ENCODE measurements around the gene EEF1AKMT4.
A peak's percentile ranks its signal among the peaks of the same experiment; 100 is the strongest.

The EEF1AKMT4 gene

GRCh38 chr3:184235381-184236032 is 14.0 kb upstream of the EEF1AKMT4 start:
- DNase-seq (ENCODE audit: low read depth in 2 of 2) = no peak

GRCh38 chr3:184236033-184236410 is 13.4 kb upstream of the EEF1AKMT4 start:
- no peak for DNase-seq (ENCODE audit: low read depth in 2 of 2)

- DNase-seq (ENCODE audit: low read depth in 2 of 2) = no peak
These were observed 12.8 kb upstream of the EEF1AKMT4 start for GRCh38 chr3:184236636-184237035.

DNA sequence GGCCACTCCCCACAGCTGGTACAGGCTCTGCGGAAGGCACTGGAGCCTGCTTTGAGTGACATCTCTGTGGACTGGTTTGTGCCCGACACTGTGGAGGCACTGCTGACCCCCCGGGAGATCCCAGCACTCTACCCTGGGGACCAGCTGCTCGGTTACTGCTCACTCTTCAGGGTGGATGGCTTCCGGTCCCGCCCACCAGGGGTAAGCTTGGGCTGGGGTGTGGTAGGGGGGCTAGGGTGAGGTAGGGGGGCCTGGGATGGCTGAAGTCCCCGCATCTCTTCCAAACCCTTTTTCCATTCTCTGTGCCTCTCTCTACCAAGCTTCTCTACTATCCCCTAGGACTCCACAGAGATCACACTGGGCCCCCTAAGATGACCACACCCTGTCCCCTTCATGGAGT is 12.3 kb upstream of the EEF1AKMT4 start:
- DNase-seq (ENCODE audit: low read depth in 2 of 2) = no peak

- no peak for DNase-seq (ENCODE audit: low read depth in 2 of 2)
These were observed 11.7 kb upstream of the EEF1AKMT4 start for GRCh38 chr3:184237807-184238206.

DNA sequence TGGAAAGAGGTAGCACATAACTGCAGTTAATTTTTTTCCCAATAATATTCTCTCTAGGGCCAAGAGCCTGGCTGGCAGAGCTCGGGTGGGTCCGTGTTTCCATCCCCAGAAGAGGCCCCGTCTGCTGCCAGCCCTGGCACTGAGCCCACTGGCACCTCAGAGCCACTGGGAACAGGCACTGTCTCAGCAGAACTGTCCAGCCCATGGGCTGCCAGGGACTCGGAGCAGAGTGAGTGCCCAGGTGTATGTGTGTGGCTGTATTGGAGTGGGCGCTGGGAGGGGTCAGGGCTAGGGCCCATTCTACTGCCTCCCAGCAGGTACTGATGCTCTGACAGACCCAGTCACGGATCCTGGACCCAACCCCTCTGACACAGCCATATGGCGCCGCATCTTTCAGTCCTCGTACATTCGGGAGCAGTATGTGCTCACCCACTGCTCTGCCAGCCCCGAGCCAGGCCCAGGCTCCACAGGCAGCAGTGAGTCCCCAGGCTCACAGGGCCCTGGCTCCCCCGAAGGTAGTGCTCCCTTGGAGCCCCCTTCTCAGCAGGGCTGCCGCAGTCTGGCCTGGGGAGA is 11.1 kb upstream of the EEF1AKMT4 start:
- DNase-seq (ENCODE audit: low read depth in 2 of 2) = no peak

DNA sequence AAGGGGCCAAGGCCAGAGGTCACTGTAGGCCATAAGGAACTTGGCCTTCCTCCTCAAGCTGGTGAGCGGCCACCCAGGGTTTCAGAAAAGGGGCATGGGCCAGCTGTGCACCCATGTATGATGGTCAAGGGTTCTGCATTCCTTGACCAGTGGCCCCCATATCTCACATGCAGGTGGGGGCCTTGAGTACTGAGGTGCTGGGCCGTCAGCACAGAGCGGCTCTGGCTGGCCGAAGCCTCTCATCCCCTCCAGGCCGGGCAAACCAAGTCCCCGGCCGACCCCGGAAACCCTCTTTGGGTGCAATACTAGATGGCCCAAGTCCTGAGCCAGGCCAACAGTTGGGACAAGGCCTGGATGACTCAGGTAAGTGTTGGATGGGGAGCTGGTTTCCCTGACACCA is 10.3 kb upstream of the EEF1AKMT4 start:
- no peak for DNase-seq (ENCODE audit: low read depth in 2 of 2)

GRCh38 chr3:184239708-184240107 is 9.8 kb upstream of the EEF1AKMT4 start:
- DNase-seq (ENCODE audit: low read depth in 2 of 2) = no peak

- DNase-seq (ENCODE audit: low read depth in 2 of 2) = no peak
These were observed 8.9 kb upstream of the EEF1AKMT4 start for GRCh38 chr3:184240384-184241140.

DNA sequence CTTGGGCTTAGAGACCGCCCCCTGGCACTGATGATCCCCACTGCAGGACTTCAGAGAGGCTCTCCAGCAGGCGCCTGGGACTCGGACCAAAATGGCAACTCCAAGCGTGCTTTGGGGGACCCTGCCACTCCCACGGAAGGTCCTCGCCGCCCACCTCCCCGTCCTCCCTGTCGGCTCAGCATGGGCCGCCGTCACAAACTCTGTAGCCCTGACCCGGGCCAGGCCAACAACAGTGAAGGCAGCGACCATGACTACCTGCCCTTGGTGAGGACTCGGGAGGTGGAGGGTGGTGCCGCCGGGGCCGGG is 8.4 kb upstream of the EEF1AKMT4 start:
- DNase-seq (ENCODE audit: low read depth in 2 of 2) = no peak

DNA sequence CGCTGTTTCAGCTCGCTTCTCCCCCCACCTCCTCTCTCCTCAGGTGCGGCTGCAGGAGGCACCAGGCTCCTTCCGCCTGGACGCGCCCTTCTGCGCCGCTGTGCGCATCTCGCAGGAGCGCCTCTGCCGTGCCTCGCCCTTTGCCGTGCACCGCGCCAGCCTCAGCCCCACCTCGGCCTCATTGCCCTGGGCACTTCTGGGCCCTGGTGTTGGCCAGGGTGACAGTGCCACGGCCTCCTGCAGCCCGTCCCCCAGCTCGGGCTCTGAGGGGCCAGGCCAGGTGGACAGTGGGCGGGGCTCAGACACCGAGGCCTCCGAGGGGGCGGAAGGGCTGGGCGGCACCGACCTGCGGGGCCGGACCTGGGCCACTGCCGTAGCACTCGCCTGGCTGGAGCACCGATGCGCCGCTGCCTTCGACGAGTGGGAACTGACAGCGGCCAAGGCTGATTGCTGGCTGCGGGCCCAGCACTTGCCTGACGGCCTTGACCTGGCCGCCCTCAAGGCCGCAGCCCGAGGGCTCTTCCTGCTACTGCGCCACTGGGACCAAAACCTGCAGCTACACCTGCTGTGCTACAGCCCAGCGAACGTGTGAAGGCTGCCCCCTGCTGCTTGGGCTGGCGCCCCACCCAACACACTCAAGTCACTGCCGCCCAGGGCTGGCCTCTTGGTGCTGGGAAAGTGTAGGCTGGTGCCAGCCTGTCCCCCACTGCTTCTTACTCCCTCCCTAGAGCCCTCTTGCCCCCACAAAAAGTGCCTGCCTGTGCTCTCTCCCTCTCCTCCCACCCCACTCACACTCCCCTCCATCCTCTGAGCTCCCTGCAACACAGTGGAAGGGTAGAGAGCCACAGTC is 7.8 kb upstream of the EEF1AKMT4 start:
- DNase-seq (ENCODE audit: low read depth in 2 of 2) = no peak

- no peak for DNase-seq (ENCODE audit: low read depth in 2 of 2)
These were observed 7.2 kb upstream of the EEF1AKMT4 start for GRCh38 chr3:184242297-184242685.

DNA sequence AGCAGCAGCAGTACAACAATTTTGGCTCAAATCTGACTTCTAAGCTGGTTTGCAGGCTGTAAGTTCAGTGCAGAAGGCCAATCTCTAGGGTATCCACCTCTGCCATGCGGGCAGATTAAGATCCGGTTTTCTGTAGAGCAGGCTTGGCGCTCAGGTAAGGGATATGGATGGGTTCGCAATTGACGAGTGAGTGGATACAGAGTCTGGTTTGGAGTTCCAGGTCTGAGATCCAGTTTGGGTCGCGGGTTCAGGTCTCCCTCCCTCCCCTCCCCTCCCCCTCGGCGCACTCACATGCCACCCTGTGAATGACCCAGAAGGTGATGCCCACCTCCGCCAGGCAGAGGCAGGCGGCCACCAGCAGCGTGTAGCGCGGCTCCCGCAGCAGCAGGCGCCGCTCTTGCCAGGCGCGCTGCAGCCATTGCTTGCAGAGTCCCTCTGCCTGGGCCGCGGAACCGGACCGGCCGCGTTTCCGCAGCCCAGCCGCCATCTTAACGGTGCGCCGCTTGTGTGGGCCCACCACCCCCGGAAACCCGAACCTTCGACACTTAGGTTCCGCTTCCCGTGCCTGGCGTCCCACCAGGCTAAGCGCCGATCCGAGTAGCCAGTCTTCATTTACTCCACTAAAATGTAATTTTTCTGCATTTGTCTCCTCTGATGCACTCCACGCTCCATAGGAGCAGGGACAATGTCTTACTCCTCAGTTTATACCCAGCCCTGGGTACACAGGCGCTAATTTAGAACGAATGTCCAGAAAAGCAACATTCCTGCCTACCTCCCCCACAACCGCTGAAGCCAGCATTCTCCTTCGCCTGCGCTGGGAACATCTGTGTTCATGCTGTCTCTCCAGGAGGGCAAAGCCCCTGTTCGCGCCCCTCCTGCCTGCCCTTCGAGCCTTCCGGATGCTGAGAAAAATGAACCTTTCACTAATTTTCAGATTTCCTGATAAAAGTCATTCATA is 739 bp upstream of the EEF1AKMT4 start, which contains the start of gene ALG3:
Gene ALG3, minus strand, starts transcription at position 509 of the 958 bp plus-strand sequence. Its CDS starts 22 bp downstream, at position 487.
- DNase-seq (ENCODE audit: low read depth in 2 of 2) = peak; percentile 71 to 75

- DNase-seq (ENCODE audit: low read depth in 2 of 2) = peak; percentile 77 to 78
These were observed 826 bp downstream of the EEF1AKMT4 start for GRCh38 chr3:184250167-184250828.

DNA sequence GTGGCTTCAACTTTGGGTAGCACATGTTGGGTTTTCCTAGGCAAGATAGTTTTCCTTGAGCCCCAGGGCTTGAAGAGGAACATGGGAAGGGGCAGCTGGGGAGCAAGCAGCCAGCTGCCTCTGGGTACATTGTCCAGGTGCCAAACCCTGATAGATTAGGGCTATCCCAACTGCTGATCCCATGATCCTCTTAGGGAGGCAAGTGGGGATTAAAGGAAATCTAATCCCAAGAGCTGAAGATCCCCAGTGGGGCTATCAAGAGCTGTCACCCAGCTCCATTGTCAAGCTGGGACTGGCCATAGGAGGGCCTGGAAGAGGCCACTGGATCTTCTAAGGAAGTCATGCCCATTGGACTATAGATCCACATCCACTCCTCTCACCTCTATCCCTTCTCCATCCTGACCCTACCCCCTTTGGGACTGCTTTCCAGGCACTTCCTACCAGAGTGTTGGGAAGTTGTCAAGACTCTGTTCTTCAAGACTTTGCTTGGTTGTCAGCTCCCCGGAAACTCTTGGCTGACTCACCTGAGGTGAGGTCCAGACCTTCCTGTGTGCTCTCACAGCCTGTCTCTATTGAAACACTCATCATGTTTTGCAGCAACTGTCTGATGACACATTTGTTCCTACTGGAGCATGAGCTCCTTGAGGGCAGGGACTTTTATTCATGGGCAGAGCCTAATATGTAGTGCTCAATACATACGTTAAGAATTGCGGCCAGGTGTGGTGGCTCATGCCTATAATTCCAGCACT is 6.0 kb downstream of the EEF1AKMT4 start:
- DNase-seq (ENCODE audit: low read depth in 2 of 2) = no peak

- DNase-seq (ENCODE audit: low read depth in 2 of 2) = no peak
These were observed 7.8 kb downstream of the EEF1AKMT4 start for GRCh38 chr3:184257083-184257915.

DNA sequence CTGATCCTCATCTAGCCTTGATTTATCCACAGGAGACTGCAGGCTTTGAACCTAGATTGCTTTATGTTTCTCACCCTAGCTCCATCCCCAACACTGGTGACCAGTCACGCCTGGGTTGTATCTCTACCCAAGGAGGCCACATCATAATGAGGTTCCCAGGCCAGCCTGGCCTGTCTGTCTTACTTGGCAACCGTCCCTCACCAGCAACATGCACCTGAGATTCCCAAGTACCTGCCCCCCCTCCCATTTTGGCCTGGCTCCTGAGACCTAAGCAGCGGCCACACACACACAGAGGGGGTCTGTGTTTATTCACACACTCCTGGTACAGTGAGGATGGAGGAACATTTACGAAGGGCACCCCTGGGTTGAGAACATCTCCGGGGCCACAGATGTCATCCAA is 9.5 kb downstream of the EEF1AKMT4 start:
- no peak for DNase-seq (ENCODE audit: low read depth in 2 of 2)

GRCh38 chr3:184259396-184259877 is 10.0 kb downstream of the EEF1AKMT4 start:
- DNase-seq (ENCODE audit: low read depth in 2 of 2) = no peak

Data from stimulated activated CD8-positive, alpha-beta memory T cell treated with anti-CD3 and anti-CD28 coated beads, Interleukin-2, amount 100 ng/mL, for 1 hour (primary cell).